HepG2 (cell line): Measurements from ENCODE around the gene PSKH1. TPM values are rescaled to one million over a fixed set of nuclear protein-coding genes. Genes with fewer than 3 reads are reported as not detected.

Source experiments
- DDIT3 ChIP-seq: sonication (generic); formaldehyde crosslinking; IDR thresholded peaks from 2 replicates; pipeline ENCODE4 v1.4.0; 2020; ENCODE audit warnings: mild to moderate bottlenecking, missing genetic modification reagents
- EED ChIP-seq: sonication (generic); formaldehyde crosslinking; IDR thresholded peaks from 2 replicates; pipeline ENCODE4 v1.5.0; 2020; ENCODE audit warnings: mild to moderate bottlenecking, missing genetic modification reagents
- EHMT2 ChIP-seq: fragments of 200-600 bp; sonication (generic); IDR thresholded peaks from 2 replicates; pipeline ENCODE4 v1.7.0; 2017; ENCODE audit warnings: antibody characterized with exemption, low read depth, low read length, borderline replicate concordance
- FIP1L1 ChIP-seq: fragments of 200-400 bp; formaldehyde crosslinking; IDR thresholded peaks from 2 replicates; pipeline ENCODE4 v1.6.1; 2018; ENCODE audit warnings: low read depth, mild to moderate bottlenecking, low read length, moderate library complexity, borderline replicate concordance; ENCODE audit not compliant: insufficient read depth
- HNF4A ChIP-seq: sonication (generic); formaldehyde crosslinking; IDR thresholded peaks from 2 replicates; pipeline ENCODE4 v1.4.0; 2020; ENCODE audit warnings: missing genetic modification reagents
- IRF1 ChIP-seq: sonication (generic); formaldehyde crosslinking; IDR thresholded peaks from 2 replicates; pipeline ENCODE4 v1.4.0; 2020; ENCODE audit warnings: low read depth, mild to moderate bottlenecking, missing genetic modification reagents
- KAT2B ChIP-seq: fragments of 150-350 bp; IDR thresholded peaks from 2 replicates; pipeline ENCODE4 v1.6.1; 2014; ENCODE audit warnings: low read depth, low read length, borderline replicate concordance
- MAFK ChIP-seq, 2 experiments: IDR thresholded peaks in 1 of 2; conservative IDR thresholded peaks in 1 of 2; 2 replicates each; pipeline ENCODE4 v1.6.1; 2011; ENCODE audit warnings: improper control_type of control experiment in 2 of 2, low read length in 2 of 2
- MTA1 ChIP-seq: sonication (generic); formaldehyde crosslinking; IDR thresholded peaks from 2 replicates; pipeline ENCODE4 v1.4.0; 2020; ENCODE audit warnings: missing genetic modification reagents, mild to moderate bottlenecking, borderline replicate concordance
- NR2F1 ChIP-seq, 2 experiments: fragments of 450-650 bp in 1 of 2; formaldehyde crosslinking in 1 of 2; IDR thresholded peaks; 2 replicates each; pipeline versions ENCODE4 v1.5.0 to v1.6.1; 2016 to 2020; ENCODE audit warnings: mild to moderate bottlenecking in 1 of 2, missing compliant biosample characterization in 1 of 2, missing genetic modification reagents in 1 of 2, moderate library complexity in 1 of 2
- PAF1 ChIP-seq: IDR thresholded peaks from 2 replicates; pipeline ENCODE4 v1.6.1; 2016; ENCODE audit warnings: missing genetic modification reagents, missing compliant biosample characterization
- POGZ ChIP-seq: sonication (generic); formaldehyde crosslinking; IDR thresholded peaks from 2 replicates; pipeline ENCODE4 v1.4.0; 2020; ENCODE audit warnings: mild to moderate bottlenecking, missing genetic modification reagents
- PPARG ChIP-seq: conservative IDR thresholded peaks from 2 replicates; pipeline ENCODE4 v1.6.1; 2016; ENCODE audit warnings: missing biosample characterization, missing genetic modification reagents
- RFXAP ChIP-seq: sonication (generic); formaldehyde crosslinking; IDR thresholded peaks from 2 replicates; pipeline ENCODE4 v1.4.0; 2020; ENCODE audit warnings: missing genetic modification reagents, borderline replicate concordance
- SOX13 ChIP-seq, 3 experiments: fragments of 450-650 bp in 1 of 3; sonication (generic) in 1 of 3; formaldehyde crosslinking in 1 of 3; IDR thresholded peaks in 2 of 3; conservative IDR thresholded peaks in 1 of 3; 2 replicates each; pipeline versions ENCODE4 v1.5.0 to v1.6.1; 2016 to 2020; ENCODE audit warnings: antibody characterized with exemption in 1 of 3, mild to moderate bottlenecking in 1 of 3, missing compliant biosample characterization in 1 of 3, missing genetic modification reagents in 1 of 3, moderate library complexity in 1 of 3
- SP140L ChIP-seq: sonication (generic); formaldehyde crosslinking; IDR thresholded peaks from 2 replicates; pipeline ENCODE4 v1.4.0; 2020; ENCODE audit warnings: missing genetic modification reagents, borderline replicate concordance
- SP4 ChIP-seq: sonication (generic); formaldehyde crosslinking; IDR thresholded peaks from 2 replicates; pipeline ENCODE4 v1.8.1; 2023; ENCODE audit warnings: mild to moderate bottlenecking, missing genetic modification reagents
- TOPORS ChIP-seq: sonication (generic); formaldehyde crosslinking; IDR thresholded peaks from 2 replicates; pipeline ENCODE4 v1.8.0; 2023; ENCODE audit warnings: mild to moderate bottlenecking, missing genetic modification reagents
- ZBTB3 ChIP-seq: sonication (generic); formaldehyde crosslinking; IDR thresholded peaks from 2 replicates; pipeline ENCODE4 v1.4.0; 2020; ENCODE audit warnings: low read depth, mild to moderate bottlenecking, moderate library complexity, missing genetic modification reagents, borderline replicate concordance
- ZFP36L2 ChIP-seq: sonication (generic); formaldehyde crosslinking; IDR thresholded peaks from 2 replicates; pipeline ENCODE4 v1.4.0; 2020; ENCODE audit warnings: missing genetic modification reagents
- ZNF225 ChIP-seq: sonication (generic); formaldehyde crosslinking; IDR thresholded peaks from 2 replicates; pipeline ENCODE4 v1.4.0; 2020; ENCODE audit warnings: mild to moderate bottlenecking, missing genetic modification reagents
- ZNF468 ChIP-seq: sonication (generic); formaldehyde crosslinking; IDR thresholded peaks from 2 replicates; pipeline ENCODE4 v1.8.0; 2022; ENCODE audit warnings: mild to moderate bottlenecking, moderate library complexity, missing genetic modification reagents
- ZNF768 ChIP-seq: sonication (generic); formaldehyde crosslinking; IDR thresholded peaks from 2 replicates; pipeline ENCODE4 v1.4.0; 2020; ENCODE audit warnings: missing genetic modification reagents
- ZSCAN12 ChIP-seq: sonication (generic); formaldehyde crosslinking; IDR thresholded peaks from 2 replicates; pipeline ENCODE4 v1.9.0; 2021; ENCODE audit warnings: mild to moderate bottlenecking, missing genetic modification reagents
- polyA plus RNA-seq, 8 experiments: library from polyadenylated mRNA; depleted of rRNA in 3 of 8; stranded (reverse) in 7 of 8; unstranded in 1 of 8; fragments of >200 nt; fragmentation: Illumina TruSeq in 4 of 8; extraction: Trizol in 4 of 8; gene quantifications; 2 replicates each; pipeline versions ENCODE4 v1.2.1 to v1.2.3, GENCODE V29; 2011 to 2016; ENCODE audit warnings: low read depth in 4 of 8, missing spikeins in 1 of 8, mixed read lengths in 1 of 8; ENCODE audit not compliant: insufficient read depth in 1 of 8
- total RNA-seq, 5 experiments: library from RNA; depleted of rRNA; stranded (reverse); fragments of >200 nt; fragmentation: Illumina TruSeq; extraction: Trizol; gene quantifications; 2 replicates each; pipeline ENCODE4 v1.2.3, GENCODE V29; 2016; ENCODE audit warnings: low read depth in 1 of 5
- TF ChIP-seq, protein P1 (sequence below): sonication (generic); formaldehyde crosslinking; IDR thresholded peaks from 2 replicates; pipeline ENCODE4 v1.5.1; 2020; ENCODE audit warnings: missing genetic modification reagents, mild to moderate bottlenecking, borderline replicate concordance
- TF ChIP-seq, protein P2 (sequence below): fragments of 450-650 bp; IDR thresholded peaks from 2 replicates; pipeline ENCODE4 v1.6.1; 2017; ENCODE audit warnings: mild to moderate bottlenecking

The PSKH1 gene
- total and polyA plus RNA-seq, 2 of the 13 experiments (the other 11 are each of a cell fraction or from before 2014, with no cell fraction given), result 8.4 to 19.1 TPM

- peak; percentile 47; the same call in 1 of the 2 replicates for TF ChIP-seq SP4 (CRISPR knock-in tag)
- no peak for TF ChIP-seq ZNF225
- TF ChIP-seq ZNF468 (CRISPR knock-in tag), result no peak
- no peak for TF ChIP-seq MAFK (conservative IDR thresholded peaks at IDR 0.05 in 1 of 2, IDR thresholded peaks at IDR 0.05 in 1 of 2; ENCODE audit: low read length in 2 of 2)
- TF ChIP-seq PAF1 (CRISPR knock-in tag), result no peak
- TF ChIP-seq DDIT3 (CRISPR knock-in tag), result no peak
- no peak for TF ChIP-seq NR2F1 (CRISPR knock-in tag; IDR thresholded peaks at IDR 0.05)
- no peak for TF ChIP-seq TOPORS (CRISPR knock-in tag)
- no peak for TF ChIP-seq ZBTB3 (CRISPR knock-in tag)
- no peak for TF ChIP-seq FIP1L1
- peak; percentile 27; the same call in 1 of the 2 replicates for TF ChIP-seq ZNF768 (CRISPR knock-in tag)
- no peak for TF ChIP-seq EHMT2
- TF ChIP-seq KAT2B, result no peak
- TF ChIP-seq, protein P1, sequence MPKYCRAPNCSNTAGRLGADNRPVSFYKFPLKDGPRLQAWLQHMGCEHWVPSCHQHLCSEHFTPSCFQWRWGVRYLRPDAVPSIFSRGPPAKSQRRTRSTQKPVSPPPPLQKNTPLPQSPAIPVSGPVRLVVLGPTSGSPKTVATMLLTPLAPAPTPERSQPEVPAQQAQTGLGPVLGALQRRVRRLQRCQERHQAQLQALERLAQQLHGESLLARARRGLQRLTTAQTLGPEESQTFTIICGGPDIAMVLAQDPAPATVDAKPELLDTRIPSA, result no peak
- TF ChIP-seq HNF4A (CRISPR knock-in tag), result peak; percentile 72
- TF ChIP-seq MTA1 (CRISPR knock-in tag), result 0 out of 2 replicates have a peak, but pooled peaks have one; percentile 22
- TF ChIP-seq IRF1 (CRISPR knock-in tag), result no peak
- TF ChIP-seq PPARG (CRISPR knock-in tag), result no peak
- TF ChIP-seq EED (CRISPR knock-in tag), result no peak
- TF ChIP-seq SP140L (CRISPR knock-in tag), result no peak
- no peak for TF ChIP-seq ZFP36L2
- TF ChIP-seq RFXAP, result no peak
- TF ChIP-seq POGZ (CRISPR knock-in tag), result no peak
- no peak for TF ChIP-seq ZSCAN12 (CRISPR knock-in tag)
- TF ChIP-seq SOX13 (IDR thresholded peaks at IDR 0.05), result no peak
- TF ChIP-seq SOX13 (CRISPR knock-in tag; conservative IDR thresholded peaks at IDR 0.05 in 1 of 2, IDR thresholded peaks at IDR 0.05 in 1 of 2), result 0 out of 4 replicates have a peak, but pooled peaks of 1 of the 2 experiments have one; percentile 13
- TF ChIP-seq, protein P2, sequence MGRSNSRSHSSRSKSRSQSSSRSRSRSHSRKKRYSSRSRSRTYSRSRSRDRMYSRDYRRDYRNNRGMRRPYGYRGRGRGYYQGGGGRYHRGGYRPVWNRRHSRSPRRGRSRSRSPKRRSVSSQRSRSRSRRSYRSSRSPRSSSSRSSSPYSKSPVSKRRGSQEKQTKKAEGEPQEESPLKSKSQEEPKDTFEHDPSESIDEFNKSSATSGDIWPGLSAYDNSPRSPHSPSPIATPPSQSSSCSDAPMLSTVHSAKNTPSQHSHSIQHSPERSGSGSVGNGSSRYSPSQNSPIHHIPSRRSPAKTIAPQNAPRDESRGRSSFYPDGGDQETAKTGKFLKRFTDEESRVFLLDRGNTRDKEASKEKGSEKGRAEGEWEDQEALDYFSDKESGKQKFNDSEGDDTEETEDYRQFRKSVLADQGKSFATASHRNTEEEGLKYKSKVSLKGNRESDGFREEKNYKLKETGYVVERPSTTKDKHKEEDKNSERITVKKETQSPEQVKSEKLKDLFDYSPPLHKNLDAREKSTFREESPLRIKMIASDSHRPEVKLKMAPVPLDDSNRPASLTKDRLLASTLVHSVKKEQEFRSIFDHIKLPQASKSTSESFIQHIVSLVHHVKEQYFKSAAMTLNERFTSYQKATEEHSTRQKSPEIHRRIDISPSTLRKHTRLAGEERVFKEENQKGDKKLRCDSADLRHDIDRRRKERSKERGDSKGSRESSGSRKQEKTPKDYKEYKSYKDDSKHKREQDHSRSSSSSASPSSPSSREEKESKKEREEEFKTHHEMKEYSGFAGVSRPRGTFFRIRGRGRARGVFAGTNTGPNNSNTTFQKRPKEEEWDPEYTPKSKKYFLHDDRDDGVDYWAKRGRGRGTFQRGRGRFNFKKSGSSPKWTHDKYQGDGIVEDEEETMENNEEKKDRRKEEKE, result no peak
These were observed 36.0 kb upstream of the PSKH1 start (continued) for GRCh38 chr16:67856927-67857546.
